Right lobe of liver (tissue), 4 donors: ENCODE measurements around the gene KRT83.

Source experiments
- POLR2A ChIP-seq: fragments of 450-650 bp; IDR thresholded peaks from one replicate; pipeline ENCODE4 v1.6.1; 2017; ENCODE audit warnings: antibody characterized with exemption, mild to moderate bottlenecking
- TF ChIP-seq, protein P1 (sequence below), 4 donors: fragments of 200-600 bp in 3 of 4; fragments of 450-650 bp in 1 of 4; IDR thresholded peaks; one replicate each; pipeline versions ENCODE4 v1.5.1 to v1.8.0; 2016 to 2022; ENCODE audit warnings: antibody characterized with exemption in 4 of 4, mild to moderate bottlenecking in 2 of 4
- donor health status: DM: no; HTN: no; CAD: no.
- donor health status: DM: no; HTN: no; CAD: no.
- donor health status: DM: no; HTN: yes; CAD: no.

DNA sequence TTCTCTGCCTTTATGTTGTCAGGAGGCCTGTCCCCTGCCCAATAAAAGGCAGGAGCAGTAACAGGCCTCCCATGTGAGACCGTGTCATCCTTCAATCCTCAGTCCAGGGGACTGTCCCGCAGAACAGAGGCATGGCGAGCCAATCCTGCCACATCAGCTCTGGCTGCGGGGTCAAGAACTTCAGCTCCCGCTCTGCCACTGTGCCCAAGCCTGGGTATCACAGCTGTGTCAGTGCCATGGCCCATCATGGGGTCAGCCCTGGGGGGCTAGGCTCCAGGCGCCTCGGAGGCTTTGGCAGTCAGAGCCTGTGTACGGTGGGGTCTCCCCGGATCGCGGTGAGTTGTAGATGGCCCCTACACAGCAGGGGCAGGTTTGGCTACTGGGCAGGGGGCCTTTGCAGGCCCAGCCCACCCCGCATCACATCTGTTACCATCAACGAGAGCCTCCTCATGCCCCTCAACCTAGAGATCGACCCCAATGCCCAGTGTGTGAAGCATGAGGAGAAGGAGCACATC lies 19.9 kb upstream of the KRT83 start:
- TF ChIP-seq, protein P1, sequence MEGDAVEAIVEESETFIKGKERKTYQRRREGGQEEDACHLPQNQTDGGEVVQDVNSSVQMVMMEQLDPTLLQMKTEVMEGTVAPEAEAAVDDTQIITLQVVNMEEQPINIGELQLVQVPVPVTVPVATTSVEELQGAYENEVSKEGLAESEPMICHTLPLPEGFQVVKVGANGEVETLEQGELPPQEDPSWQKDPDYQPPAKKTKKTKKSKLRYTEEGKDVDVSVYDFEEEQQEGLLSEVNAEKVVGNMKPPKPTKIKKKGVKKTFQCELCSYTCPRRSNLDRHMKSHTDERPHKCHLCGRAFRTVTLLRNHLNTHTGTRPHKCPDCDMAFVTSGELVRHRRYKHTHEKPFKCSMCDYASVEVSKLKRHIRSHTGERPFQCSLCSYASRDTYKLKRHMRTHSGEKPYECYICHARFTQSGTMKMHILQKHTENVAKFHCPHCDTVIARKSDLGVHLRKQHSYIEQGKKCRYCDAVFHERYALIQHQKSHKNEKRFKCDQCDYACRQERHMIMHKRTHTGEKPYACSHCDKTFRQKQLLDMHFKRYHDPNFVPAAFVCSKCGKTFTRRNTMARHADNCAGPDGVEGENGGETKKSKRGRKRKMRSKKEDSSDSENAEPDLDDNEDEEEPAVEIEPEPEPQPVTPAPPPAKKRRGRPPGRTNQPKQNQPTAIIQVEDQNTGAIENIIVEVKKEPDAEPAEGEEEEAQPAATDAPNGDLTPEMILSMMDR (IDR thresholded peaks at IDR 0.05), result no peak
- TF ChIP-seq POLR2A, result no peak
